ENCODE data around the gene MROH7. TPM values are rescaled to one million over a fixed set of nuclear protein-coding genes. Genes with fewer than 3 reads are reported as not detected.

Gene MROH7
- total RNA-seq (2014; rRNA removed; shearing (Covaris generic)), result not detected in 2 replicates

- no peak for DNase-seq (ENCODE audit: low spot score)
Observed at GRCh38 chr1:54640863-54641836, at the start of gene MROH7. Gene MROH7 (plus strand): TSS chr1:54641786. CDS start chr1:54652927, 11,141 bp downstream.

DNA sequence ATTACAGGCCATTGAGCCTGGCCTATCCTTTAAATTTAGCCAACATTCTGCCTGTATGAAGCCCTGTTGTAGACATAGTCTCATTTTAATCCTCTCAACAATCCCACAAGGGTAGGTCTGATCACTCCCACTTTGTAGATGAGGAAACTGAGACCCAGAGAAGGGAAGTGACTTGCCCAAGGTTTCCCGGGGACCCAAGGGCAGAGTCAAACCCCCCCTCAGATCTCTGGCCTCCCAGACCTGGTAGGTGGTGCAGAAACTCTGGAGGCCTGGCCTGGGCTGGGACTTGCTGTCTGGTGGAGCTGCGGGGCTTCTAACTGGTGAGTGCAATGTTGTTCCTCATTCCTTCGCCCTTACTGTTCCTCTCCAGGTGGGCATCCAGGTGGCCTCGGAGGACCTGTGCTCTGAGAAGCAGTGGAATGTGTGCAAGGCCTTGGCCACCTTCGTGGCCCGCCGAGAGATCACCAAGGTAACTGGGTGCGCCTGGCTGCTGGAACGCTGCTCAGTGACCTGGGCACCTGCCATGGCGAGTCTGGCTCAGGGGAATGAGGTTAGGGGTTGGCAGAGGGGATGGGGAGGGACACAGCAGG, 47.9 kb upstream of the MROH7 start:
- no peak for DNase-seq (ENCODE audit: low spot score)

GRCh38 chr1:54594463-54594862, 47.1 kb upstream of the MROH7 start:
- no peak for DNase-seq (ENCODE audit: low spot score)

GRCh38 chr1:54595956-54596498, 45.6 kb upstream of the MROH7 start:
- no peak for DNase-seq (ENCODE audit: low spot score)

DNA sequence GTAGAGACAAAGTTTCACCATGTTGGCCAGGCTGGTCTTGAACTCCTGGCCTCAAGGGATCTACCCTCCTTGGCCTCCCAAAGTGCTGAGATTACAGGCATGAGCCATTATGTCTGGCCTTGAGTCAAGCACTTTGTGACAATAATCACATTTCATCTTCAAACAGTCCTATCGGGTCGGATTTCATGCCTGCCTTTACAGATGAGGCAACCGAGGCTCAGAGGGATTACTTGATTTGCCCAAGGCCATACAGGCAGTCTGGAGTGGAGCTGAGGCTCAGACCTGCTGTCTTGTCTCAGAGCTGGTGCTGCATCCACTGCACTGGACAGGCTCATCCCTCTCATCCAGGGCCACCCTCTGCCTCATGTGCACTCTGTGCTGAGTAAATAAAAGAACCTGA, 44.8 kb upstream of the MROH7 start:
- DNase-seq (ENCODE audit: low spot score), result no peak

- no peak for DNase-seq (ENCODE audit: low spot score)
Observed at GRCh38 chr1:54597455-54598030, 44.0 kb upstream of the MROH7 start.

- no peak for DNase-seq (ENCODE audit: low spot score)
Observed at GRCh38 chr1:54599211-54599823, 42.3 kb upstream of the MROH7 start.

DNA sequence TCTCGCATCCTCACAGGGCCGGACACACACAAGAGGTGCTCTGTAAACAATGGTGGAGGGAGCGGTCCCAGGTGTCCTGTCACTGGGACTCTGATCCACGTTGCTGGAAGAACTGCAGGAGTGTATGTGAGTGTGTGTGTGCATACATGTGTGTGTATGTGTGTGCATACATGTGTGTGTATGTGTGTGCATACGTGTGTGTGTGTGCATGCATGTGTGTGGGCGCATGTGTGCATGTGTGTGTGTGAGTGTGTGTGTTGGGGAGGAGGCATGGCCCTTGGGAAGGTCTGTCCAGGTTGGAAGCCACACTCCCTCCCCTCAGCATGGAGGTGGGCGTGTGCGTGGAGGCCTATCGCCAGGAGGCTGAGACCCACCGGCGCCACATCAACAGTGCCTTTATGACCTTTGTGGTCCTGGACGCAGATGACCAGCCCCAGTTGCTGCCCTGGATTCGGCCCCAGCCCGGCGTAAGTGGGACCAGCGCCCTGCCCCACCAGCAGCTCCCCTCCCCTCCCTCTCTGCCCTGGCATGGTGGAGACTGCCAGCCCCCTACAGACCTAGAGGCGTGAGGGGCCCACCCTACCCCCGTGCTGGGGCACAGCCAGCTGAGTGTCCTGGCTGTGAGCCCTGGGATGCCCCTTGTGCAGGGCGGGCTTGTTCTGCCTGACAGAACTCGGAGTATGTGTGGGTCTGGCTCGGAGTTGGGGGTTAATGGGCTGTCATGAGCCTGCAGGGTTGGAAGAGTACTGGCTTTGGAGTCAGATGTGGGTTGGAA, 40.5 kb upstream of the MROH7 start:
- DNase-seq (ENCODE audit: low spot score), result no peak

GRCh38 chr1:54601730-54602129, 39.9 kb upstream of the MROH7 start:
- DNase-seq (ENCODE audit: low spot score), result no peak

DNA sequence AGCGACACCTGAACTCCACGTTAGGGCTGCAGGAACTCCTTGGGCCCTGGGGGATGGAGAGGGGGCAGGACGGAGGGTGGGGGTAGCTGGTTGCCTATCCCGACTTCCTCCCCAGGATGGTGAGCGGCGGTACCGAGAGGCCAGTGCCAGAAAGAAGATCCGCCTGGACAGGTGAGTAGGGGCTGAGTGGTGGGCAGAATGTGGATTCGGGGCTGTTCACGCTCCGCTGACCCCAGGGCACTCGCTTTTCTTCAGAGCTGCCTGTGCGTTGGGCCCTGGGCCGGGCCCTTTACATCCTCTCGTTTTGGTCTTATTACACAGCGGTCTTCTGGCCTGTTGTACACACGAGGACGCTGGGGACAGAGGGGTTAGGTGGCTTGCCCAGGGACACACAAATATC, 39.0 kb upstream of the MROH7 start:
- no peak for DNase-seq (ENCODE audit: low spot score)

- no peak for DNase-seq (ENCODE audit: low spot score)
Observed at GRCh38 chr1:54603241-54603640, 38.3 kb upstream of the MROH7 start.

GRCh38 chr1:54604051-54604450, 37.5 kb upstream of the MROH7 start:
- DNase-seq (ENCODE audit: low spot score), result no peak

- peak; percentile 60 for DNase-seq (ENCODE audit: low spot score)
Observed at GRCh38 chr1:54604572-54605370, 36.8 kb upstream of the MROH7 start.

- no peak for DNase-seq (ENCODE audit: low spot score)
Observed at GRCh38 chr1:54606096-54606989, 35.2 kb upstream of the MROH7 start.

GRCh38 chr1:54606990-54607325, 34.6 kb upstream of the MROH7 start:
- no peak for DNase-seq (ENCODE audit: low spot score)

DNA sequence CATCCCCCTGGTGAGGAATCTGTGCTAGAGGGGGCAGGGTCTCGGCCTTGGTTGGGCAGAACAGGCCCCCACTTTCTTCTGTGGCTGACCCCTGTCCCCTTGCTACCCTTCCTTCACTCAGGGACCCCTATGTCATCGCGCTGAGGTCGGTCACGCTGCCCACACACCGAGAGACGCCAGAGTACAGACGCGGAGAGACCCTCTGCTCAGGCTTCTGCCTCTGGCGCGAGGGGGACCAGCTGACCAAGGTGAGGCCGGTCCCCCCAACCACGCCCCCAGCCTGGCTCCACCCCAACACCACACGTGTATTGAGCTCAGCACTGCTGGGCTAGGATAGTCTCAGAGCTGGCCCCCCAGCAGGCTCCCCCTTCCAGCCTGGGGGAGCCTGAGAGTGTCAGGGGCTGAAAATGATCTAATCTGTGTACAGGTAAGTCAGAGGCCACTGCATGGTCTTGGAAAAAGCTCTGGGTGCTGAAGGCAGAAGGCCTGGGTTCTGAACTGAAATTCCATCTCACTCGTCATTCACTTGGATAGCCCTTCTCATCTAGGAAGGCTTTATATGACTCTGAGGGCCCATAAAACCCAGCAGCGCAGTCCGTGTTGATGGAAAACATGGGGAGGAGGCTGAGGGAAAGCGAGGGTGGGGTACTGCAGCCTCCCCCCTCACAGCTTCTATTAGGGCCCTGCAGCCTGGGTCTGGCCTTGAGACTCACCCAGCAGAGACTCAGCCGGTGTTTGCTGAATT, 33.6 kb upstream of the MROH7 start:
- no peak for DNase-seq (ENCODE audit: low spot score)

- no peak for DNase-seq (ENCODE audit: low spot score)
Observed at GRCh38 chr1:54608566-54609230, 32.9 kb upstream of the MROH7 start.

GRCh38 chr1:54609301-54609921, 32.2 kb upstream of the MROH7 start:
- DNase-seq (ENCODE audit: low spot score), result no peak

Data from A172 (cell line).